Middle frontal gyrus (tissue), 1 donor: ENCODE measurements around the gene NCKAP1.
"Not testable (repeated sequence)": the region's sequence is repeated elsewhere in the genome, so short reads cannot be mapped to it uniquely, and the experiment has no call there.

ENCODE experiments used
- DNase-seq: peaks from one replicate; pipeline ENCODE4 v3.0.0-alpha.2; 2015; ENCODE audit warnings: low spot score; ENCODE audit errors: extremely low spot score

Gene NCKAP1

GRCh38 chr2:183038341-183039300 is at the start of gene NCKAP1:
Gene NCKAP1 (minus strand): TSS chr2:183038457. CDS start chr2:183038099, 358 bp downstream.
- peak; percentile 46 for DNase-seq

- peak; percentile 18 for DNase-seq
Measured at GRCh38 chr2:183081911-183082310, 43.7 kb upstream of the NCKAP1 start.

- no peak for DNase-seq
Measured at GRCh38 chr2:183079139-183079775, 41.0 kb upstream of the NCKAP1 start.

GRCh38 chr2:183078464-183079138 is 40.3 kb upstream of the NCKAP1 start, which contains the start of gene DUSP19:
Gene DUSP19 (plus strand): TSS chr2:183078747. CDS start chr2:183078934, 187 bp downstream.
- DNase-seq, result peak; percentile 94

- no peak for DNase-seq
Measured at GRCh38 chr2:183078163-183078463, 39.9 kb upstream of the NCKAP1 start.

- no peak for DNase-seq
Measured at GRCh38 chr2:183072177-183072576, 33.9 kb upstream of the NCKAP1 start.

GRCh38 chr2:183070942-183071844 is 32.9 kb upstream of the NCKAP1 start:
- no peak for DNase-seq

- no peak for DNase-seq
Measured at GRCh38 chr2:183069174-183069573, 30.9 kb upstream of the NCKAP1 start.

GRCh38 chr2:183068561-183068960 is 30.3 kb upstream of the NCKAP1 start:
- no peak for DNase-seq

GRCh38 chr2:183063083-183063482 is 24.8 kb upstream of the NCKAP1 start:
- no peak for DNase-seq

GRCh38 chr2:183060571-183061231 is 22.4 kb upstream of the NCKAP1 start:
- no peak for DNase-seq

- no peak for DNase-seq
Measured at GRCh38 chr2:183059561-183059960, 21.3 kb upstream of the NCKAP1 start.

- DNase-seq, result no peak
Measured at GRCh38 chr2:183057333-183057985, 19.2 kb upstream of the NCKAP1 start.

GRCh38 chr2:183049420-183049819 is 11.2 kb upstream of the NCKAP1 start:
- DNase-seq, result no peak

GRCh38 chr2:183047486-183048125 is 9.3 kb upstream of the NCKAP1 start:
- not testable (repeated sequence) for DNase-seq

- DNase-seq, result not testable (repeated sequence)
Measured at GRCh38 chr2:183043580-183043979, 5.3 kb upstream of the NCKAP1 start.

GRCh38 chr2:183040604-183041003 is 2.3 kb upstream of the NCKAP1 start:
- no peak for DNase-seq

- DNase-seq, result no peak
Measured at GRCh38 chr2:183037553-183038340, 510 bp downstream of the NCKAP1 start.
